Smooth muscle cell of the brain vasculature (primary cell): ENCODE results near the gene MERTK.
A peak's percentile ranks its signal among the peaks of the same experiment; 100 is the strongest.
"Not testable (repeated sequence)": the region's sequence is repeated elsewhere in the genome, so short reads cannot be mapped to it uniquely, and the experiment has no call there.

Source experiments
- DNase-seq: peaks from one replicate; pipeline ENCODE4 v3.0.0-alpha.2; 2012; ENCODE audit warnings: low read depth, low spot score

Gene MERTK

GRCh38 chr2:112041460-112041859, 143.1 kb downstream of the MERTK start:
- not testable (repeated sequence) for DNase-seq

- DNase-seq: no peak
Measured at GRCh38 chr2:112045446-112046014, 147.1 kb downstream of the MERTK start.

GRCh38 chr2:112046231-112046630, 147.8 kb downstream of the MERTK start:
- no peak for DNase-seq

DNA sequence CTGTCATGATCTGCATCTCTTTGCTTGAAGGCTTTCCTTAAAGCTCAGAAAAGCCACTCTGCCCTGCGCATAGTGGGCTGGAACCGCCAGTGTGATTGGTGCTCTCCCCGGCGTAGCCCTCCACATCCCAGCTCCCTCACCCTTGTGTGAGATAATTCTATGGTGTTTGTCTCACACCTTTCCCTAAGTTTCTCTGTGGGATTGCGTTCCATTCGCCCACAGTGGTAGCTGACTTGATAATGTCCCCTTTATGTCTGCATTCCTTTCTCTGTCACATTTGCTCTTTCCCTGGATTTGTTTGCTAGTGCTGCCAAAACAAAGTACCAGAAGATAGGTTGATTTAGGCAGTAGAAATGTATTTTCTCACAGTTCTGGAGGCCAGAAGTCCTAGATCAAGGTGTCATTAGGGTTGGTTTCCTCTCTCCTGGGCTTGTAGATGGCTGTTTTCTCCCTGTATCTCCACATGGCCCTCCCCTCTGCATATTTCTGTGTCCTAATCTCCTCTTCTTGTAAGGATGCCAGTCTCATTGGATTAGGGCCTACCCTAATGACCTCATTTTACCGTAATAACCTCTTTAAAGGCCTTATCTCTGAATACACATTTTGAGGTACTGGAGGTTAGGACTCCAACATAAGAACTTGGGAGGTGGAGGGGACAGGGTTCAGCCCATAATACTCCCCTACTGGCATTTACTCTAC, 149.3 kb downstream of the MERTK start:
- no peak for DNase-seq

DNA sequence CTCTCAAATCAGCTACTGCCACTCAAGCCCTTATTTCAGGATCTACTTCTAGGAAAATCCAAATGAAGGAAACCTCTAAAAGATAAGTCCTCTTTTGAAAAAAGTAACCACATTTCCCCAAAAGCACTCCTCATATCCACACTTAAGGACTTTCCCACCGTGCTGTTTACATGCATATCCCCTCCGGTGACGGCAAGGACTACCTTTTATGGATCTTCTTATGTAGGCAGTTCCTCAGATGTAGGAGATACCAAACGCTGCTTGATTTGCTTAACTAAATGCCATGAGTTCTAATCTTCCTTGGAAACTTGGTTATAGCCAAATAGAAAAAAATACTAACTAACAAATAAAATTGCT, 149.8 kb downstream of the MERTK start:
- no peak for DNase-seq

DNA sequence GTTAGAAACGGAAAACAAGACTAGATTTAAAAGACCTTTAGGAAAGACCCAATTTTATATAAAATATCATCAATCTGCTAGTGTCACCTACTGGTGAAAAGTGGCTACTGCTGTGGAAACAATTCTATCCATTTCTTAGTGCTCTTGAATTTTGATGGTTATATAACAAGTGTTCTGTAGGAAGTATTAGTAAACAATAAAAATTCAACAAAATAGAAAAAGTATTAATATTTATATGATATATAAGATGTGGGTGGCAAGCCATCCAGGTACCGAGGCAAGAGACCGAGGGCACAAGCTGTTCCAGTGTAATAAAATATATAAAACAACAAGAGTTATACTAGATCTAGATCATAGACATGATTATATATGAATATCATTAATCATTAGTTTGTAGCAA, 150.5 kb downstream of the MERTK start:
- DNase-seq: peak; percentile 54

DNA sequence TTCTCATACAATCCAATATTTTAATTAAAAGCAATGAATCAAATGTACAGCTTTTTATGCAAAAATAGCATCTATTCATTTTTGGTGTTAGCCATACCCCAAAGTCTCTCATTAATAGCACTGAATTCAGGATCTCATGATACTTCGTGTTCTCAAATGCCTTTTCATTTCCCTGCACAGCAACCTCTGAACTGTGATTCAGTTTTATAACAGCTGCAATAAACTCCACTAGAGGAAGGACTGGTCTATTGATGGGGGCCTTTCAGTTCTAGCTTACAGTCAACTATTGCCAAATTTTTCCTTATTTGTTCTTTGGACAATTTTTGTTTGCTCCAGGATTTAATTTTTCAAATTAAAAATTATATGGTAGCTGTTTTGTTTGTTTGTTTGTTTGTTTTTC, 151.9 kb downstream of the MERTK start:
- no peak for DNase-seq

DNA sequence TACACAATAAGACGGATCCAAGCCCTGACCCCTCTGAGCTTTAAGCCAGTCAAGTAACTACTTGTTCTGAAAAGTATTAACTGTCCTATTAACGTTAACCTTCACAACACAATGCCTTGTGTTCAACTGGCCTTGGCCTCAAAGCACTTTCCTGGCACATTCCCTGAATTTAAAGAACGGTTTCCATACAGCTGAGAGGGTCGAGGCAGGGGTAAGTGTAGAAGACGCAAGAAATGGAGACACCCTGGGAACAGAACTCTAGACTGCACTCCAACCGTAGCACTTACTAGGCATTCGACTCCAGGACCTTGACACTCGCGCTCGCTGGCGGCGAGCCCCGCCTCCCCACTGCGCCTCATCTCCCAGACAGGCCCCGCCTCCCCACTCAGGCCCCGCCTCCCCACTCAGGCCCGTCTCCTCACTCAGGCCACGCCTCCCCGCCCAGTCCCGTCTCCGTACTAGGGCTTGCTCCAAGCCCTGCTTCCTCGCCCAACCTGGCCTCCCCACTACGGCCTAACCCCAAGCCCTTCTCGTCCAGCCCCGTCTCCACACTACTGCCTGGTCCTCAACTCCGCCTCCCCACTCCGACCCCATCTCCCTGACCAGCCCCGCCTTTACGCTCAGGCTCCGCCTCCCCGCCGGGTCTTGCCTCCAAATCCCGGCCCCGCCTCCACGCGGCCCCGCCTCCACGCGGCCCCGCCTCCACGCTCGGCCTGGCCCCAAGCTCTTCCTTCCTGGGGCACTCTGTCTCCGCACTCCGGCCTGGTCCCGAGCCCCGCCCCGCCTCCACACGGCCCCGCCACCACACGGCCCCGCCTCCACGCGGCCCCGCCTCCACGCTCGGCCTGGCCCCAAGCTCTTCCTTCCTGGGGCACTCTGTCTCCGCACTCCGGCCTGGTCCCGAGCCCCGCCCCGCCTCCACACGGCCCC, 155.8 kb downstream of the MERTK start:
- peak; percentile 95 for DNase-seq

- DNase-seq: peak; percentile 90
Measured at GRCh38 chr2:112054847-112055729, 156.7 kb downstream of the MERTK start, which contains the start of gene TMEM87B. Gene TMEM87B, plus strand, starts transcription at chr2:112055269. Its CDS starts 323 bp downstream, at chr2:112055592.

DNA sequence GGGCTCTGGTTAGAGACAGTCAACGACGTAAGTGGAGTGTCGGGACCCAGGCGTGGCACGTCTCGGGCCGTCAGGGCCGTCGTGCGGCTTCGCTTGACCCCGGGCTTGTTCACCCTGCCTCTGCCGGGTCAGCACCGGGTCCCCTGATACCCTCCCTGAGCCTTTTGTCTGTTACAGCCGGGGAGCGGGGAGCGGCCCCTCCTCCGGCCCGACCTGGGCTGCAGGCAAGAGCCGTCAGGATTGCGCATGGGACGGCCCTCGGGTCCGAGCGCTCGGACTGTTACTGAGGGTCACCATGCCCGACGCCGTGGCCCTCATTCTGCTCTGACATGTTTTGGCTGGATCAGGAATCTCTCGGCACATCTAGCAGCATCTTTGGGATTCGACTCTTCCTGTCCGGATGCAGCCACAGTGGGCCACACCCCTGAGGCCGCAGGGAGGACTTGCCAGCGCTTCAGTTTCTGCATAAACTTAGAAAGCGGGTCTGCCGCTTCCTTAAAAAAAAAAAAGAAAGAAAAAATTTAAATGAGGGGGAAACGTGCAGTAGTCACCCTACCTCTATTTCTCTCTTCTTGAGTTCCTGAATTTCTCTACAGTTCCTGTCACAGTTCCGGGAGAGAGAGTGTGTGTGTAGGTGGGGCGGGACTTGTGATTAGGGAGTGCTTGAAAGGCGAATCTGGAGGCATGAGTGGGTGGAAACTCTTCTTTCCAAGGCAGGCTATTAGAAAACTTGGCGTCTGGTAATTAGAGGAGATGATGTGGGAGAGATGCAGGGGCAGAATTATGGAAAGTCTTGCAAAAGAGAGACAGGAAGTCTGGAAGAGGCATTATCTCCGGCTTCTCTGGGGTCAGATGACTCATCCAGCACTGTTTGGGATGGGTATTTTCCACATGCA, 157.6 kb downstream of the MERTK start:
- no peak for DNase-seq

DNA sequence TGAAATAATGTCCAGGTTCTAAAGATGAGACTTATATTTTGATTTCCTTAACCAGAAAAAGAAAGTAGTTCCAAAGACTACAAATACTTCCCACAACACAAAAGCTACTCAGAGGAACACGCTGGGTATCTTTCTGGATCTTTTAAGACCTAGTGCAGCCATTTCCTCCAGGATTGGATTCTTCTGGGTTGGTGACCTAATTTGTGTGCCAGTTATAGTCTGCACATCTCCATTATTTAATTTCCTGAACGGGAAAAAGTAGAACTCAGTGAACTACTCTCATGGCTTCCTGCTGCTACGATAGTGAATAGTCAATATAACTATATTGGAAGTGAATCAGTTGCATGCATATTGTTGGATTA, 158.2 kb downstream of the MERTK start:
- no peak for DNase-seq

DNA sequence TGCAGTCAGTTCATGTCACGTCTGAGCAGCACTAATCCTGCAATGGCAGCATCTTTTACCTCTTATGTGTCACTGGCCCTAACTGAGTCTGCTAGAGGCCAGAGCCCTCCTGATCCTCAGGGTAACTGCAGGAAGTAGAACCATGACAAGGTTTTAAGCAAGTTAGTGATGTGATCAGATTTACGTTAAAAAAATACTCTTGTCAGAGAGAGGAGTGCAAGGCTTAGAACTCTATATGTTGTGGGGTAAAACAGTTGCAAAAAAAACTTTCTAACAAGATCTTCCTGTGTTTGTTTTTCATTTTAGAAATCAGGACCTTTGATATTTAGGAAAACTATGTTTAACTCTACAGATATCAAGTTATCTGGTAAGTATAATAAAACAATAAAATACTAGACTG, 161.3 kb downstream of the MERTK start:
- no peak for DNase-seq

GRCh38 chr2:112061299-112061698, 162.9 kb downstream of the MERTK start:
- DNase-seq: no peak

DNA sequence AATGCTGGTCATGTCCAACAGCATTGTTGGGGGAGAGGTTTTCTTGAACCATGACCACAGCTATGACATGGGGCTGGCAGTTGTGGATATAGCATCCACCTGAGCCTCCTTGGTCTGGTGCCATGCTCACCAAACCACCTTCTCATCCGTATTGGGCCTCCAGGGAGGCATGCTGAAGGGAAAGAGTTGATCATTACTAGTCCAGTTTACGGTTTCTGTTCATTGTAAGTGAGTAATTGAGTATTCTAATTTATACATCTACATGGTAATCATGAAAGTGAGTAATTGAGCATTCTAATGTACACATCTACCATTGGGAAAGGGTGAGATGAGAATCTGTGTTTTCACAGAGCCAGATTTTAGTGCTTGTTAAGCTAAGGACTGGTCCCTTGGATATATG, 163.4 kb downstream of the MERTK start:
- no peak for DNase-seq

- DNase-seq: no peak
Measured at GRCh38 chr2:112062894-112063293, 164.5 kb downstream of the MERTK start.

DNA sequence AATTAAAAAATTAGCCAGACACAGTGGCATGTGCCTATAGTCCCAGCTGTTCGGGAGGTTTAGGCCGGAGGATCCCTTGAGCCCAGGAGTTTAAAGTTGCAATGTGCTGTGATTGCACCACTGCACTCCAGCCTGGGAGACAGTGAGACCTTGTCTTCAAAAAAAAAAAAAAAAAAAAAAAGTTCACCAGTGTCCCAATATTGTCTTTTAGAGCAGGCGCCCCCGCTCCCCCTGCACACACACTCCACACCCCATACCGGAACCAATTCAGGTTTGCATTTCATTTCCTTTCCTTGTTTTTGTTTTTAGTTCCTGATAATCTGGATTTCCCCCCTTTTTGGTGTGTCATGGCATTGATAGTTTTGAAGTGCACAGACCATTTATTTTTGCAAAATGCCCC, 167.1 kb downstream of the MERTK start:
- no peak for DNase-seq

DNA sequence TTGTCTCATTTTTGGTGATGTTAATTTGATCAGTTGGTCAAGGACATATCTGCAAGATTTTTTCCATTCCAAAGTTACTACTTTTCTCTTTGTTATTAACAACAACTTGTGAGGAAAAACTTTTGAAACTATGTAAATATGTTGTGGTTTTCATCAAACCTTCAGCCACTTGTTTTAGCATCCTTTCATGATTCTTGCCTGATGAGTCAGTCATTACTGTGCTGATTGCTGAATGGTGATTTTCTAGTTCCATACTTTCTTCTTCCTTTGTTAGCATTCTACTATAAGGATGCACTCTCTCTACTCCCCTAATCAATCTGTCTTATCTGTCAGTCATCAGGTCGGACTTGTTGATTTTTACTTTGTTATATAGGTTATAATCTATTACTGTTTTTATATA, 167.6 kb downstream of the MERTK start:
- no peak for DNase-seq

- not testable (repeated sequence) for DNase-seq
Measured at GRCh38 chr2:112069794-112070193, 171.4 kb downstream of the MERTK start.

DNA sequence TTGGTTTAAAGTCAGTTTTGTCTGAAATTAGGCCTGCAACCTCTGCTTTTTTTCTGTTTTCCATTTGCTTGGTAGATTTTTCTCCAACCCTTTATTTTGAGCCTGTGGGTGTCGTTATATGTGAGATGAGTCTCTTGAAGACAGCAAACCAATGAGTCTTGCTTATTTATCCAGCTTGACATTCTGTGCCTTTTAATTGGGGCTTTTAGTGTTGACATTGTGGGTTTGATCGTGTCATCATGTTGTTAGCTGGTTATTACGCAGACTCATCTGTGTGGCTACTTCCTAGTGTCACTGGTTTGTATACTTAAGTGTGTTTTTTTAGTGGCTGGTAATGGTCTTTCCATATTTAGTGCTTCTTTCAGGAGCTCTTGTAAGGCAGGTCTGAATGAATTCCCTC, 175.5 kb downstream of the MERTK start:
- no peak for DNase-seq

- DNase-seq: no peak
Measured at GRCh38 chr2:112074506-112074905, 176.1 kb downstream of the MERTK start.
